IMR-90 (cell line): Measurements from ENCODE around the gene TDG. TPM values are rescaled to one million over a fixed set of nuclear protein-coding genes. Genes with fewer than 3 reads are reported as not detected.
"Not testable (repeated sequence)": the region's sequence is repeated elsewhere in the genome, so short reads cannot be mapped to it uniquely, and the experiment has no call there.

Experiments used
- ATAC-seq: fragments of 200-7000 bp; cut with Tn5 transposase; 2 replicates; pipeline ENCODE4 v1.9.1; 2020; ENCODE audit warnings: low read depth, mild to moderate bottlenecking, moderate library complexity
- BruUV-seq: library from RNA; stranded (reverse); fragments of 400-500 nt; replicated peaks from 2 replicates; lab custom pipeline; 2021; lab: Mats Ljungman, UMichigan
- CTCF ChIA-PET: fragments of 300-600 bp; formaldehyde crosslinking; extraction: SDS; loops from one replicate; lab custom pipeline; 2021; ENCODE audit warnings: antibody characterized with exemption; lab: Yijun Ruan, JAX
- POLR2A ChIA-PET: fragments of 300-600 bp; sonication (Branson Sonifier 250); formaldehyde crosslinking; loops from one replicate; lab custom pipeline; 2022; ENCODE audit warnings: antibody characterized with exemption; ENCODE audit not compliant: unreplicated experiment; lab: Charles Lee
- DNase-seq: peaks from one replicate; pipeline ENCODE4 v3.0.0; 2013
- H2AFZ ChIP-seq: replicated peaks from 2 replicates; pipeline ENCODE3; 2013; ENCODE audit warnings: low read length, mild to moderate bottlenecking; ENCODE audit not compliant: poor library complexity
- H2AK5ac ChIP-seq: 2 replicates; pipeline ENCODE4 v1.6.1; 2013; ENCODE audit warnings: low read depth, low read length, inconsistent platforms
- H2AK9ac ChIP-seq: replicated peaks from 2 replicates; pipeline ENCODE3; 2013; ENCODE audit warnings: mild to moderate bottlenecking, low read depth, low read length, moderate library complexity; ENCODE audit not compliant: poor library complexity
- H2BK120ac ChIP-seq: 2 replicates; pipeline ENCODE4 v1.6.1; 2013; ENCODE audit warnings: low read depth, low read length, inconsistent platforms
- H2BK15ac ChIP-seq: 3 replicates; pipeline ENCODE4 v1.6.1; 2013; ENCODE audit warnings: low read depth, low read length, inconsistent platforms
- H2BK20ac ChIP-seq: 2 replicates; pipeline ENCODE4 v1.6.1; 2013; ENCODE audit warnings: low read depth, mild to moderate bottlenecking, inconsistent platforms, low read length, moderate library complexity
- H2BK5ac ChIP-seq: 2 replicates; pipeline ENCODE4 v1.6.1; 2013; ENCODE audit warnings: mild to moderate bottlenecking, low read depth, low read length, inconsistent platforms; ENCODE audit not compliant: poor library complexity, severe bottlenecking
- H3K14ac ChIP-seq: replicated peaks from 2 replicates; pipeline ENCODE4 v1.6.1; 2013; ENCODE audit warnings: low read depth, low read length, inconsistent platforms
- H3K18ac ChIP-seq: 2 replicates; pipeline ENCODE4 v1.6.1; 2013; ENCODE audit warnings: low read depth, low read length, control low read depth
- H3K23ac ChIP-seq: 2 replicates; pipeline ENCODE4 v1.6.1; 2013; ENCODE audit warnings: low read depth, low read length, inconsistent platforms
- H3K27ac ChIP-seq: 2 replicates; pipeline ENCODE4 v1.5.1; 2013; ENCODE audit warnings: mild to moderate bottlenecking, control low read depth, low read length; ENCODE audit not compliant: insufficient read depth
- H3K27me3 ChIP-seq: 2 replicates; pipeline ENCODE4 v1.6.1; 2013; ENCODE audit warnings: low read length; ENCODE audit not compliant: control insufficient read depth, insufficient read depth
- H3K36me3 ChIP-seq: 2 replicates; pipeline ENCODE4 v1.6.1; 2013; ENCODE audit warnings: low read length, mixed read lengths; ENCODE audit not compliant: control insufficient read depth, insufficient read depth
- H3K4ac ChIP-seq: 2 replicates; pipeline ENCODE4 v1.6.1; 2013; ENCODE audit warnings: low read depth, low read length, inconsistent platforms
- H3K4me1 ChIP-seq: 2 replicates; pipeline ENCODE4 v1.6.1; 2013; ENCODE audit warnings: low read length, mixed read lengths; ENCODE audit not compliant: control insufficient read depth, insufficient read depth
- H3K4me2 ChIP-seq: 2 replicates; pipeline ENCODE4 v1.6.1; 2013; ENCODE audit warnings: low read depth, mild to moderate bottlenecking, control low read depth, low read length, moderate library complexity
- H3K4me3 ChIP-seq: 2 replicates; pipeline ENCODE4 v1.5.1; 2013; ENCODE audit warnings: low read depth, mild to moderate bottlenecking, control low read depth, low read length, moderate library complexity; ENCODE audit not compliant: insufficient read depth
- H3K56ac ChIP-seq: 2 replicates; pipeline ENCODE4 v1.6.1; 2013; ENCODE audit warnings: low read length, inconsistent platforms; ENCODE audit not compliant: insufficient read depth; ENCODE audit errors: extremely low read depth
- H3K79me1 ChIP-seq, 2 experiments: 2 replicates each; pipeline ENCODE4 v1.6.1; 2013; ENCODE audit warnings: low read length in 2 of 2, inconsistent platforms in 1 of 2, low read depth in 1 of 2
- H3K9ac ChIP-seq: 2 replicates; pipeline ENCODE4 v1.6.1; 2013; ENCODE audit warnings: low read depth, low read length, control low read depth
- H3K9me1 ChIP-seq: 2 replicates; pipeline ENCODE4 v1.6.1; 2013; ENCODE audit warnings: low read length, inconsistent platforms; ENCODE audit not compliant: insufficient read depth
- H3K9me3 ChIP-seq: 2 replicates; pipeline ENCODE4 v1.6.1; 2013; ENCODE audit warnings: low read length; ENCODE audit not compliant: control insufficient read depth, insufficient read depth
- H4K20me1 ChIP-seq: 2 replicates; pipeline ENCODE4 v1.6.1; 2013; ENCODE audit warnings: low read length, inconsistent platforms; ENCODE audit not compliant: insufficient read depth
- H4K5ac ChIP-seq: 2 replicates; pipeline ENCODE4 v1.6.1; 2013; ENCODE audit warnings: mild to moderate bottlenecking, low read depth, low read length, control low read depth
- H4K8ac ChIP-seq, 2 experiments: 2 replicates each; pipeline ENCODE4 v1.6.1; 2013; ENCODE audit warnings: low read depth in 2 of 2, low read length in 2 of 2, control low read depth in 1 of 2, inconsistent platforms in 1 of 2
- H4K91ac ChIP-seq: 2 replicates; pipeline ENCODE4 v1.6.1; 2013; ENCODE audit warnings: low read depth, low read length, inconsistent platforms; ENCODE audit not compliant: insufficient read depth
- WGBS, 2 experiments: methylation state at CpG; one replicate each; pipeline versions ENCODE4 v1.1.5 to v1.1.7; 2013; ENCODE audit warnings: missing lambda C conversion rate in 2 of 2; ENCODE audit not compliant: insufficient read length in 1 of 2; ENCODE audit errors: extremely low coverage in 2 of 2; 5-methylcytosine and 5-hydroxymethylcytosine counted together
- dilution Hi-C: fragments of 300-500 bp; cut with HindIII; formaldehyde crosslinking; loops from one replicate; pipeline ENCODE4 v1.14.3; 2018; ENCODE audit warnings: low sequenced_read_pairs; ENCODE audit not compliant: unreplicated experiment
- in situ Hi-C: fragments of 300-500 bp; cut with MboI; formaldehyde crosslinking; loops from 3 replicates; pipeline ENCODE4 v1.14.3; 2019; ENCODE audit warnings: low sequenced_read_pairs, inconsistent platforms, mixed read lengths
- intact Hi-C: fragments of 100-400 bp; cut with micrococcal nuclease; formaldehyde crosslinking; loops from 2 replicates; pipeline ENCODE4 v1.10.0; 2022
- polyA plus RNA-seq, 3 experiments: library from polyadenylated mRNA; depleted of rRNA; stranded (reverse); fragments of >200 nt; gene quantifications; 2 replicates each; pipeline ENCODE4 v1.2.3, GENCODE V29; 2012; ENCODE audit warnings: low replicate concordance in 1 of 3
- total RNA-seq: library from RNA; depleted of rRNA; stranded (reverse); fragments of >200 nt; gene quantifications from 2 replicates; pipeline ENCODE4 v1.2.3, GENCODE V29; 2012; rRNA removed

TDG gene
- total and polyA plus RNA-seq, 2 of the 4 experiments (the other 2 are of a cell fraction): 14.0 to 14.7 TPM

- DNase-seq, H2BK20ac ChIP-seq: not testable (repeated sequence)
These were observed 70.5 kb downstream of the TDG start for GRCh38 chr12:104036143-104036542.

More at GRCh38 chr12:104036143-104036542, 70.5 kb downstream of the TDG start:
- H4K8ac ChIP-seq, H3K9me3 ChIP-seq, H2BK5ac ChIP-seq, H3K79me1 ChIP-seq, dilution Hi-C loops, H3K14ac ChIP-seq, H3K4me2 ChIP-seq, intact Hi-C loops, H2BK120ac ChIP-seq, H2AK5ac ChIP-seq, BruUV-seq, in situ Hi-C loops, H3K18ac ChIP-seq, H3K27me3 ChIP-seq, H3K4me3 ChIP-seq, H3K23ac ChIP-seq, H3K4ac ChIP-seq, ATAC-seq, H2AFZ ChIP-seq, H2AK9ac ChIP-seq, H4K5ac ChIP-seq, CTCF ChIA-PET, H3K56ac ChIP-seq, H3K27ac ChIP-seq, H4K20me1 ChIP-seq, H3K9me1 ChIP-seq, H3K4me1 ChIP-seq, H3K9ac ChIP-seq, POLR2A ChIA-PET, H3K36me3 ChIP-seq, H2BK15ac ChIP-seq, H4K91ac ChIP-seq: not testable (repeated sequence)
- WGBS, 2 experiments: no CpG with 5 or more reads among the region's 2 CpGs

Other genes starting within 250 kb of the TDG start
- gene NT5DC3, start 124.6 kb upstream of the TDG start, total RNA-seq: 17.6 and 23.1 TPM in 2 replicates
- 5.6 and 7.3 TPM in 2 replicates for gene NT5DC3, start 124.6 kb upstream of the TDG start, polyA plus RNA-seq (2012; rRNA removed)
- 398 and 587 TPM in 2 replicates for gene HSP90B1, start 35.5 kb upstream of the TDG start, total RNA-seq
- 686 and 765 TPM in 2 replicates for gene HSP90B1, start 35.5 kb upstream of the TDG start, polyA plus RNA-seq (2012; rRNA removed)
- gene GLT8D2, start 84.3 kb downstream of the TDG start, total RNA-seq: 30.8 and 33.5 TPM in 2 replicates
- gene GLT8D2, start 84.3 kb downstream of the TDG start, polyA plus RNA-seq (2012; rRNA removed): 43.3 and 47.9 TPM in 2 replicates
- 33.3 and 34.2 TPM in 2 replicates for gene HCFC2, start 98.7 kb downstream of the TDG start, total RNA-seq
- gene HCFC2, start 98.7 kb downstream of the TDG start, polyA plus RNA-seq (2012; rRNA removed): 10.7 and 12.0 TPM in 2 replicates
- 22.2 and 31.4 TPM in 2 replicates for gene NFYB, start 172.3 kb downstream of the TDG start, total RNA-seq
- 19.8 and 28.4 TPM in 2 replicates for gene NFYB, start 172.3 kb downstream of the TDG start, polyA plus RNA-seq (2012; rRNA removed)
- 582 and 671 TPM in 2 replicates for gene TXNRD1, start 249.9 kb downstream of the TDG start, total RNA-seq
- gene TXNRD1, start 249.9 kb downstream of the TDG start, polyA plus RNA-seq (2012; rRNA removed): 325 and 379 TPM in 2 replicates